Tibial artery (tissue), 4 donors: ENCODE measurements around the gene TPM1.

Source experiments
- DNase-seq, 2 donors: peaks; one replicate each; pipeline ENCODE4 v3.0.0-alpha.2; 2019
- H3K27ac ChIP-seq, 2 donors: fragments of 200-600 bp; sonication (generic) in 1 of 2; 1 replicate in 1 of 2; 2 replicates in 1 of 2; pipeline ENCODE4 v1.5.1; 2018 to 2019; ENCODE audit warnings: mild to moderate bottlenecking in 1 of 2
- H3K27me3 ChIP-seq, 2 donors: fragments of 200-600 bp; sonication (generic) in 1 of 2; one replicate each; pipeline versions ENCODE4 v1.5.1 to v1.6.0; 2016 to 2019
- H3K36me3 ChIP-seq, 3 donors: fragments of 200-600 bp; sonication (generic) in 2 of 3; one replicate each; pipeline ENCODE4 v1.5.1; 2016 to 2019; ENCODE audit warnings: mild to moderate bottlenecking in 2 of 3
- H3K4me1 ChIP-seq, 4 donors: fragments of 200-600 bp; sonication (generic) in 2 of 4; 1 replicate in 3 of 4; 2 replicates in 1 of 4; pipeline ENCODE4 v1.5.1; 2016 to 2019
- H3K4me3 ChIP-seq, 2 donors: fragments of 200-600 bp; sonication (generic) in 1 of 2; 1 replicate in 1 of 2; 2 replicates in 1 of 2; pipeline ENCODE4 v1.5.1; 2018 to 2019; ENCODE audit warnings: mild to moderate bottlenecking in 2 of 2
- H3K9me3 ChIP-seq, 3 donors: fragments of 200-600 bp; sonication (generic) in 1 of 3; one replicate each; pipeline ENCODE4 v1.5.1; 2016 to 2019
- CTCF ChIP-seq, 2 experiments: fragments of 200-600 bp in 1 of 2; fragments of 450-650 bp in 1 of 2; IDR thresholded peaks; one replicate each; pipeline ENCODE4 v1.5.1; 2017 to 2019; ENCODE audit warnings: antibody characterized with exemption in 2 of 2, mild to moderate bottlenecking in 1 of 2, moderate library complexity in 1 of 2
- intact Hi-C: fragments of 100-400 bp; cut with DNase I; formaldehyde crosslinking; loops from one replicate; pipeline ENCODE4 v1.15.0; 2023; ENCODE audit warnings: low total_unique reads

TPM1 gene

DNA sequence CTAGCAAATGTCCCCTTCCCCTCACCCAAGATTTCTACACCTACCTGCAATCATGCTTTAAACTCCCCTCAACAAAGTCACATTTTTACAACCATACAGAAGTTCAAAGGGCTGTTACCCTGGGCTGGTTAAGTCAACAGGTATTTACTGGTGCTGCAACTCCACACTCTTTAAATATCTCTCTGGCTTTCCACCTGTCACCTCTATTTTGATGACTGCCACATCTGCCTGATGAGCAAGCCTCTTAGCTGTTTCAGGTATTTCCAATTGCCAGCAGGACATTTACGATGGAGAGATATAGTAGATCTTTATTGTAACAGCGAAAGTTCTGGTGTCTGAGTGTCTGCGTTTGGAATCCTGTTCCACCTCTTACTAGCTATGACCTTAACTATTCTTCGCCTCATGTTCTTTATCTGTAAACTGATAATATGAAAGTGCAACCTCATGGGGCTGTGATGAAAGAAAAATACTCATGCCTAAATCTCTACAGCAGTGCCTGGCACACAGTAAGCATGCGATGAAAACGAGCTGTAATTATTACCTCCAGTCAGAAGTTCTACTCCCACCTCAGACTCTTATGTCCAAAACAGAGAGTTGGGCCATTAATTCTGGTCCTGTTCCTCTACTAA, 44.2 kb upstream of the TPM1 start:
- no peak overlapping the region for H3K27ac ChIP-seq
- H3K4me1 ChIP-seq, result peaks cover 0 to 13% (median 11%) of the 10 kb centered on the region in 4 donors
- no peaks in the 10 kb centered on the region for H3K27me3 ChIP-seq
- H3K4me3 ChIP-seq, result no peak overlapping the region
- intact Hi-C loops, result no loop called here
- TF ChIP-seq CTCF (IDR thresholded peaks at IDR 0.05), result no peak
- H3K9me3 ChIP-seq, result no peaks in the 10 kb centered on the region
- no peaks in the 10 kb centered on the region for H3K36me3 ChIP-seq
- no peak for DNase-seq

GRCh38 chr15:62999178-62999577, 43.4 kb upstream of the TPM1 start:
- no peak for DNase-seq
- intact Hi-C loops, result no loop called here
- Histone ChIP-seq H3K36me3 (no peaks in the 10 kb centered on the region), H3K27ac (no peak overlapping the region), H3K27me3 (no peaks in the 10 kb centered on the region), H3K4me3 (no peak overlapping the region), H3K4me1 (peaks cover 0 to 13% (median 11%) of the 10 kb centered on the region in 4 donors), H3K9me3 (no peaks in the 10 kb centered on the region)
- TF ChIP-seq CTCF (IDR thresholded peaks at IDR 0.05), result no peak

GRCh38 chr15:62999923-63000561, 42.5 kb upstream of the TPM1 start:
- Histone ChIP-seq H3K4me1 (peaks cover 0 to 6% (median 5%) of the 10 kb centered on the region in 4 donors), H3K27ac (no peak overlapping the region), H3K36me3 (no peaks in the 10 kb centered on the region), H3K4me3 (no peak overlapping the region), H3K27me3 (no peaks in the 10 kb centered on the region), H3K9me3 (no peaks in the 10 kb centered on the region)
- no peak for TF ChIP-seq CTCF (IDR thresholded peaks at IDR 0.05)
- intact Hi-C loops, result no loop called here
- no peak for DNase-seq

DNA sequence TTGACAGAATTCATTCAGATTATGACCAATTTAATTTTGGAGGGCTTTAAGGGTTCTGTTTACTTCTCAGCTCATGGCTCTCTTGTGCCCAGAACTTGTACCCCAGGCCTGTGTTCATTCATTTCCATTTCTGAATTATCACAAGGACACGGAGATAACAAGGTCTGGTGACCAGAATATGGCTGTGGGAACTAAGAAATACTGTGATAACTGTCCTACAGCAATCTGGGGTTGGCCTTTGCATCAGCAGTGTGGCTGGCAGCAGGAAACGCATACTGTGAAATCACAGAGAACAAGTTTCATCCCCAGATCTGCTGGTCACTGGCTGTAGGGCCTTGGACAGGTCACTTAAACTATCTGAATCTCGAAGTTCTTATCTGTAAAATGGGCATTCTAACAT, 41.8 kb upstream of the TPM1 start:
- no peak for DNase-seq
- Histone ChIP-seq H3K9me3 (no peaks in the 10 kb centered on the region), H3K27ac (no peak overlapping the region), H3K4me1 (no peaks in the 10 kb centered on the region), H3K27me3 (no peaks in the 10 kb centered on the region), H3K36me3 (no peaks in the 10 kb centered on the region), H3K4me3 (no peak overlapping the region)
- intact Hi-C loops, result no loop called here
- TF ChIP-seq CTCF (IDR thresholded peaks at IDR 0.05), result no peak

- Histone ChIP-seq H3K27ac (no peak overlapping the region), H3K4me1 (no peaks in the 10 kb centered on the region), H3K4me3 (no peak overlapping the region), H3K36me3 (no peaks in the 10 kb centered on the region), H3K27me3 (no peaks in the 10 kb centered on the region), H3K9me3 (no peaks in the 10 kb centered on the region)
- DNase-seq, result no peak
- no peak for TF ChIP-seq CTCF (IDR thresholded peaks at IDR 0.05)
- intact Hi-C loops, result no loop called here
Measured at GRCh38 chr15:63004211-63004610, 38.3 kb upstream of the TPM1 start.
